GM21360 (cell line): ENCODE data around the gene PRKCQ.
"Not testable (repeated sequence)": the region's sequence is repeated elsewhere in the genome, so short reads cannot be mapped to it uniquely, and the experiment has no call there.

Source experiments
- ATAC-seq: cut with Tn5 transposase; IDR thresholded peaks from one replicate; pipeline ENCODE4 v1.9.1; 2021; ENCODE audit warnings: mild to moderate bottlenecking, moderate library complexity; ENCODE audit not compliant: unreplicated experiment

PRKCQ gene

DNA sequence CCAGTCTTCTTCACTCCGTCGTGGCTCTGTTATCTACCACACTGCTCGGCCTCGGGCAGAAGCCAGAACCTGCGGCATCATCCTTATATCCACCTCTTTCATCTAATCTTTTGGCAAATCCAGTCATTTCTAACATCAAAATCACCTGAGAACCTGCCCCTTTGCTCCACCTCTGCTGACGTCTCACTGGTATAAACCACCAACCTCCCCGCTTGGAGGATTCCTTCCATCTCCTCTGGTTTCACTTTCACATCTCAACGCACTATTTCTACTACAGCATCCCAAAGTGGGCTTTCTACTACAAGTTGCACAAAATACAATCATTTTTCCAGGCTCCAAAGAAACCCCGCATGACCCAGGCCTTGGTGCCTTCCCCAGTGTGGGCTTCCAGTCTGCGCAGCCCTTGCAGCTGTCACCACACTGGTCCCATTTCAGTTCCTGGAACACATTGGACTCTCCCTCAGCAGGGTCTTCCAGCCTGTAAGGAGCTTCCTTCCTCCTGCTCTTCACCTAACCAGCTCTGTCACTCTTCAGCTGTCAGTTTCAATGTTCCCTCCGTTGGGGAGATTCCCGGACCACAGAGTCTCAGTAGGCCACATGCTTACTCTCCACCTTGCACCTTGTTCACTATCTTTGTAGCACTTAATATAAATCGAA, 85.0 kb downstream of the PRKCQ start:
- no peak for ATAC-seq

DNA sequence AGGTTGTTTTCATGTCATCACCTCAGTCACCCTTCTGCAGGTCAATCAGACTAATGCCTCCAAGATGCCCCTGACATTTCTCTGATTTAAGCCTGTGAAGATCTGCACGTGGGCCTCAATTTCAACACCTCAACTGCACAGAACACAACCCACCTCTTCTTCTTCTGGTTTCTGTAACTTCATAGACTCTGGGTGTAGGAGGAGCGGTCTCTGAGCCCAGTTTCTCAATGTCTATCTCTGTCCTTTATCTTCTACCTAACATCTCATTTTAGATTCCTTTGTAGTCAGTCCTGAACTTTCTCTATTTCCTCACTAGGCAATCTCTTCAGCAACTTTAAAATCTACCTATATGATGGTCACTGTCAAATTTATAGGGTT, 85.6 kb downstream of the PRKCQ start:
- ATAC-seq, result no peak

DNA sequence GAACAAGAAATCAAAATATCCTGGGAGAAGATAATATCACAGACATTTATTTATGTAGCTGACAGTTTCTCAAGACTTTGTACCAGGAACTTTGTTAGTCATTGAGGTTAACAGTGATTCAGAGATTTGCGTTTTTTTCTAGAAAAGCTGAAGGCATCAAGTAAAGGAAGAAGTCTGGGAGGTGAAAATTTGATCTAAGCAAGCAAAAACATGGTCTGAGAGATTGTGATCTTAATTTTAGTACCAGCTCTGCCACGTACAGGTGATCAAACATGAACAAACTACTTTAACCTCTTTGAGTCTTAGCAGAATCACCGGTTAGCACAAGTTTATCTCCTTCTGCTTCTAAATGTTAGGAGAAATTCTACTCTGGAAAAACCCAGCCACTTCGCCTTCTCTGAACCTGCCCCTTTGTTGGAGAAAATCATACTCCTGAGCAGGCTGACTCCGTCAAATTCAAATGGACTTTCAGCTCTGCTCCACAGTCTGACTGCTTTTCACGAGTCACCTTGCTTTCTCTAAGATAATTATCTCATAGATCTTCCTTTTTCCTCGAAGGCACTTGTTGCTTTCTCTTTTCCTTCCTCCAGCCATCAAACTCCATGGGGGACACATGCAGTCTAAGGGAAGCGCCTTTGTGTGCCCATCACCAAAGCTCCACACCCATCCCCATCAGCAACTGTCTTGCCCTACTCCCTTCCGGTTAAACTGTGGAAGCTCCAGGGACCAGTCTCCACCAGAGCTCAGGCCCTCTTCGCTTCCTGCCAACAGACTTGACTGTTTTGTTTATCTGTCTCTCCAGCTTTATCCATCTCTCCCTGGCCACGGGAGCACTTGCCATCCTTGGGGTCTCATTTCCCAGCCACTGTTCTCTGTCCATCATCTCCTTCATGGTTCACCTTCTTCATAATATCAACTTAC, 86.3 kb downstream of the PRKCQ start:
- no peak for ATAC-seq

DNA sequence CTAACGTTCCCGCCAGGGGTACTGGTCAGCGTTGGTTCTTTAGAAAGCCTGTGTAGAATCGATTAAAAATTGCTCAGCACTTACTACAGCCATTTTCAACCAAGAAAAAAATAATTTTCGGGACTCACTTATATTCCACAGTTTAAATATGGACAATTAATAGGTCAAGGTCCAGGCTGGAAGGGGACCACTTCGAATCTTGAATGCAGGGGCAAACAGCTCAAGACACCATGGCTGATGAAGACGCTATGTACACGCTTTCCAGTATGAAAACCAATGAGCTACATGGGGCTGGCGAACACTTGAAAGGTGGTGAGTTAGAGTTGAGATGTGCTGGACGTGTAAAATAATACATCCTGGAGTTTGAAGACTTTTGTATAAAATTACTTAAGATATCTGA, 87.2 kb downstream of the PRKCQ start:
- ATAC-seq, result no peak

DNA sequence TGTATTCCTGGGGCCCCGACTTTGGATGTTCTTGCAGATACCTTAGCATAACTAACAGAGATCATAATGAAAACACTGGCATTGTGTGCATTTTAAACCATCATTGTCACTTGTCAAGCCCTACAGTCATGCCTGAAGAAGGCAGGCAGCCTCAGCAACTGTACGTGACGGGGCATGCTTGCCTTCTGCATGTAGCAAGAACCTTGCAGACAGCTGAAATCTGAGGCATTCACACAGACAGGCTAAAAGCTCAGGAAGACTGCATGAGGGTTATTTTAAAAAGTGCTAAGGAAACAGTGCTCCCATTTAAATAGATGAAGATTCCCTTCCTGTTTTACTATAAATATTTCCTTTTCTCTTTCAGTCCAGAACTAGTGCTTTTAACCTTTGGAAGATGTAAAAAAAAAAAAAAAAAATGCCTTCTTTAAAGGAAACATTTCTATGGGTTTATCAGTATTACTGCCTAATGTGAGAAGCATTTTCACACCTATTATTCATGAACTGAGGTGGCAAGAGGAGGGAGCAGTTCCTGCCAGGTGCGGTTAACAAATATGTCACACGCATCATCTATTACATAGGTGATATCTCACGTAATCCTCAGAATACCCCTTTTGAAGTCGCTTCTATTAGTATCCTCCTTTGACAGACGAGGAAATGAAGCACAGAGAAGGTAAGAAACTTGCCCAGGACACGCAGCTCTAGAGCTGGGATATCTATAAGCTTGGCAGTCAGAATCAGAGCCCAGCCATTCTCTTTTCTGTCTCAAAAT, 88.1 kb downstream of the PRKCQ start:
- no peak for ATAC-seq

DNA sequence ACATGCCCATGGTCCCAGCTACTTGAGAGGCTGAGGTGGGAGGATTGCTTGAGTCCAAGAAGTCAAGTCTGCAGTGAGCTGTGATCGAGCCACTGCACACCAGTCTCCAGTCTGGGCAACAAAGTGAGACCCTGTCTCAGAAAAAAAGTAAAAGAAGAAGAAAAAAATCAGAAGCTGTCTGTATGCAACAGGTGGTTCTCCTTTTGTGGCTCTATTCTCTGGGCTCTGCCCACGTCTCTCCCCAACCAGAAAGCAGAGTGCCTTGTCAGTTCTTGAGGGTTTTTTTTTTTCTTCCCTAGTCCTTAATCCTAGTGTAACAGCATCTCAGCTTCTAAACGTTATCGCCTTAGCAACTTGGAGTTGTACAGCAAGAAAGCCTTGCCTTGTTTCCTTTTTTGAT, 89.5 kb downstream of the PRKCQ start:
- ATAC-seq, result no peak

DNA sequence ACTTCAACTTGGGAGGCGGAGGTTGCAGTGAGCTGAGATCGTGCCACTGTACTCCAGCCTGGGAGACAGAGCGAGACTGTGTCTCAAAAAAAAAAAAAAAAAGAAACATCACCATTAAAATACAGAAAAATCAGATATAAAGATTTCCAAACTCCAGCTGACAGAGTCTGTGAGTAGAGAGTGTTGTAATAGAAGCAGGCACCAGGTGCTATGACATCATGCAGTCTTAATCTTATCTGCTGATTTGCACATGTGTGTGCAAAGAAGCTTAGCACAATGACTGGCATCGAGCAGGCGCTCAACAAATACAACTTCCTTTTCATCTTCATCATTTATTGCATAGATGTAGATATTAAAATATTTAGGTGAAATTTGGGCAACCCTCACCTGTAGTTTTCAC, 92.2 kb downstream of the PRKCQ start:
- ATAC-seq, result no peak

DNA sequence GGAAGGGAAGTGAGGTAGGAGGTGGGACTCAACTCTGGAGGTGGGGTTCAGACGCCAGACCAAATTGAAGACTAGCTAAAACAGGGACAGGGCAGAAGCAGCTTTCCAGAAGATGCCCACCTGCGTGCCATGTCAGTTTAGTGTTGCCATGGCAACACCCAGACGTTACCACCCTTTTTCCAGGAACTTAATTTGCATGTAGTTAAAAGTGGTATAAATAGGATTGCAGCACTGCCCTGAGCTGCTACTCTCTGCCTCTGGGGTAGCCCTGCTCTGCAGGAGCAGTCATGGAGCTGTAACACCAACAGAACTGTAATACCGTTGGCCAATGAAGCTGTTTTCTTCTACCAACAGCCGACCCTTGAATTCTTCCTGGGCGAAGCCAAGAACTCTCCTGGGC, 93.8 kb downstream of the PRKCQ start:
- ATAC-seq, result no peak

DNA sequence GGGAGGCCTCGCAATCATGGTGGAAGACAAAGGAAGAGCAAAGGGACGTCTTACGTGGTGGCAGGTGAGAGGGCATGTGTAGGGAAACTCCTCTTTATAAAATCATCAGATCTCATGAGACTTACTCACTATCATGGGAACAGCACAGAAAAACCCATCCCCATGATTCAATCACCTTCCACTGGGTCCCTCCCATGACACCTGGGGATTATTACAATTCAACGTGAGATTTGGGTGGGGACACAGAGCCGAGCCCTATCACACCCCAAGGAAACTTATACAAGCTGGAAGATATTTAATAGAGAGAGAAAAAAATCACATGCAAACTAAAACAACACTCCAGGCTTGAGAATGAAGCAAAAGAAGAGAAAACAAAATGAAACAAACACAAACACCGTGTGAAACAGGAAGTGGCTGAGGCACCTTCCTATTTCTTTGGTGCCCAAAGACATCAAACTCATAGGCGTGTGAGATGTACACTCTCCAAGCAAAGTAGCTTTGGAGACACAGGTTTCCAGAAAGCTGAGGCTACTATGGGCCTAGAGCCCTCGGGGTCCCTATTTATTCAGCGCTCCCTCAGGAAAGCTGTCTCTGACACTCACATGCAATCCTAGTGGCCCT, 97.2 kb downstream of the PRKCQ start:
- ATAC-seq, result no peak

DNA sequence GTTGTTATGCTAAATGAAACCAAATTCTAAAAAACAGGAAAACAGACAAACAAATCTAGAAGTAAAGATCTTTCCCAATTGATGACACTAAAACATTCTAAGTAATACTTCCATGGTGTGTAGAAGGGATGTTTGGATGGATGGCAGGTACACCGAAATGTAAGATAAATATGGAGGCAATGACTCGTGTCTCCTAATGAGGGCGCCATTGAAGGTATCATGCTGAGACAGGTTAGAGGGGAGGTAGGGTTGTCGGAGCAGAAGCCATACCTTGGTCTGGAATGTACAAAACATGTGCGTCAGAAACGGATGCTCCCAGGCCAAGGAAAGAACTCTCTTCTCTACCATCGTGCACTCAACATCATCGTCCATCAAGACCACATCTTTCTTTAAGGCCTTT, 101.4 kb downstream of the PRKCQ start:
- ATAC-seq, result no peak

DNA sequence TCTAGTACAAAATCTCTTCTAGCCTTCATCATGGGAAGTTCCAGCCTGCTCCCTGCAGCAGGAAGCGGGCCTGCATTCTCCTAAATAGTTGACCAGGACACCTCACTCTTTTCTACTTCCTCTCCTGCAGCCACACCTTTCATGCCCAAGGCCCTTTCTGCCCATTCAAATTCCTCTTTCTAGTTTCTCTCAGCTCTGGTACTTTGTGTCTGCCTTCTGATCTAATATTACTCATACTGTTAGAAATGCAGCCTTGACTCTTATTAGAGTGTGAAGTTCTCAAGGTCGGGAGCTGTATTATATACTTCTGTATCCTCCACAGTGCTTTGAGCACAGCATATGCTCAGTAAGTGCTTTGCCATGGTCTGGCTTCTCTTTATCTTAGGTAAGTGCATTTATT, 103.1 kb downstream of the PRKCQ start:
- ATAC-seq, result no peak

DNA sequence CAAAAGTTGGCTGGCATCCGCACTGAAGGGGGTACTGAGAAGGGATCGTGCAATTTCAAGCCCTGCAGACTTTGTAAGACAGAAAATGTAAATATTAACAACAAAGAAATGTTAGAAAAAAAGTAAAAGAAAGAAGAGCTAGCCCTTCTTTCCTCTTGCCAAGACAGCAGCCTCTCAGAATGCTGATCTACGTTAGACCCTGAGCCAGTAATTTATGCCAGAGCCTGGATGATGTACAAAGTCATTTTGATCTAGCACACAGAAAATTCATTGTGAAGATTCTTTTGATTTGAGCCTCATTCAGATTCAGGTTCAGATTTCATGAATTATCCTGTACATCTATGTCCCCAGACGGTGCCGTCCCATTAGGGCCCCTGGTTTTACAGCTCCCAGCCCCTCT, 105.2 kb downstream of the PRKCQ start:
- no peak for ATAC-seq

DNA sequence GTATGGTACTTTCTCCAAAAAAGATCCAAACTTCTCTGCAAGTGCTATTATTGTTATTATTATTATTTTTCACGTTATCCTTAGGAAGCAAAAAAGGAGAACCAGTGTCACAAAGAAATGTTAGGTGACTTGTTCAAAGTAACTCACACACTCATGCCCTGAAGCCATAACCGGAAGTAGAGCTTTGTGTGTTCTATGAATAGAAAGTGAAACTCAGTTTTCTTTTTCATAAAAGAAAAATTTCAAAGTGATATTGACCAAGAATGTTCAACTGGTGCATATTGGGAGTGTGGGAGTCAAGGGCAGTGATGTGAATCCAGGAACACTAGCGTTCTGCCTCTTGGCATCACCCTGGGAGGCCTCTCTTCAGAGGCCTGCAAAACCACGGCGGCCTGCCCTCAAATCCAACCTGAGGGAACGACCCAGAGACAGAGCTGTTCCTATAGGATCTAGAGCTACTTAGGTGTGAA, 106.1 kb downstream of the PRKCQ start:
- ATAC-seq, result peak; percentile 82

DNA sequence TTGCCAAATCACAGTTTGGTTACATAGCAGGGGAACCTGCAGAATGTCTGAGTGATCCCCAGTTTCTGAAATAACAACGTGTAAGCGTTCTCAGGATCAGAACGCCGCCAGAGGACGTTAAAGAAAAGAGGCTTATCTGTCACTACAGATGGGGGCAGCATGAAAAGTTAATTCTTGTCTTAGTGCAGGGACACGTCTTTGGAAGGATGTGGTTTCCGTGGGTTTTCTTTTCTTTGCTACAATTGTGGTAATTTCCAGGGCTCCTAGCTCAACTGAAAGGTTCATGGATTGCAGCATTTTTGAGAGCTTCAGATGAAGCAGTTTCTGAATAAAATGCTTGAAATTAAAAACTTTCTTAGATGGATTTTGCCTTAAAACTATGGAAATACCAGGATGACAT, 106.6 kb downstream of the PRKCQ start:
- no peak for ATAC-seq

DNA sequence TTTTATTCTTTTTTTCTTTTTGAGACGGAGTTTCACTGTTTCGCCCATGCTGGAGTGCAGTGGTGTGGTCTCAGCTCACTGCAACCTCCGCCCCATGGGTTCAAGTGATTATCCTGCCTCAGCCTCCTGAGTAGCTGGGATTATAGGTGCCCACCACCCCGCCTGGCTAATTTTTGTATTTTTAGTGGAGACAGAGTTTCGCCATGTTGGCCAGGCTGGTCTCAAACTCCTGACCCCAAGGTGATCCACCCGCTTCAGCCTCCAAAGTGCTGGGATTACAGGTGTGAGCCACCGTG, 107.4 kb downstream of the PRKCQ start:
- ATAC-seq, result not testable (repeated sequence)

DNA sequence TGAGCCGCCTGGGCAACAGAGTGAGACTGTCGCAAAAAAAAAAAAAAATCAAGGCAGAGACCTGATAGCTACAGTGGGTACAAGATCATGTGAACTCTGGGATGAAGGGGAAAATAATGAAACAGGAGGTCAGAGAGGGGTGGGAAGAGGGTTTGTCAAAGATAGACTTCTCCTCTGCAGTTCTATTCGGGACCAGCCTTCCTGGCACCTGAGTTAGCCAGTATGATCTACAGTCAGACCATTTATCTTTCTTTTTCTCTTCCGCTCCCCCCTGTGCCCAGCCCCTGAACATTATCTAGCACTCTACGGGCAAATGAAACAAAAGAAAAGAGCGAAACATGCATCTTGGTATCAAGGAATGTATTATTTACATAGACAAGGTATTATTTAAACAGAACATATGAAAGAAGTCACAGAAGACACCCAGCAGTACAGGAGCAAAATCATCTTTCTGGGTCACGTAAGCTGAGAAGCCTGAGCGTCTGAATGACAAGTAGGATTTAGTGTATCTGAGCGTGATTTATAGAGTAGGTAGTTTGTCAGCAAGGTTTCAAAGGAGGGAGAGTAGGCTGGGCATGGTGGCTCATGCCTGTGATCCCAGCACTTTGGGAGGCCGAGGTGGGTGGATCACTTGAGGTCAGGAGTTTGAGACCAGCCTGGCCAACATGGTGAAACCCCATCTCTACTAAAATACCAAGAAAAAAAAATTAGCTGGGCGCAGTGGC, 109.0 kb downstream of the PRKCQ start:
- ATAC-seq, result no peak

DNA sequence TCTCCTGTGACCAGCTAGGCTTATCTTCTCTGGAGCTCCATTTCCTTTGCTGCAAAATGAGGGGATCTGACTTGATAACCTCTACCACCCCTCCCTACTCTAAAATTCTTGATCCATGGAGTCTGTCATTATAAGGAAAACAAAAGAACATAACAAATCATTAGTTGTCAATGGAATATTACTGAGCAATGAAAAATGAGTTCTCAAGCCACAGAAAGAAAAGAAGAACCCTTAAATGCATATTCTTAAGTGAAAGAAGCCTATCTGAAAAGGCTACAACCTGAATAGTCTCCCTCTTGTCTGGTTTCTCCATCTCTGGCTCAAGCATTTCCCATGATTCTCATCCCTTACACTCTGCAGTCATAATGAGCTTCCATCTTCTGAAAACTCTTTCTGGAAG, 110.4 kb downstream of the PRKCQ start:
- no peak for ATAC-seq

DNA sequence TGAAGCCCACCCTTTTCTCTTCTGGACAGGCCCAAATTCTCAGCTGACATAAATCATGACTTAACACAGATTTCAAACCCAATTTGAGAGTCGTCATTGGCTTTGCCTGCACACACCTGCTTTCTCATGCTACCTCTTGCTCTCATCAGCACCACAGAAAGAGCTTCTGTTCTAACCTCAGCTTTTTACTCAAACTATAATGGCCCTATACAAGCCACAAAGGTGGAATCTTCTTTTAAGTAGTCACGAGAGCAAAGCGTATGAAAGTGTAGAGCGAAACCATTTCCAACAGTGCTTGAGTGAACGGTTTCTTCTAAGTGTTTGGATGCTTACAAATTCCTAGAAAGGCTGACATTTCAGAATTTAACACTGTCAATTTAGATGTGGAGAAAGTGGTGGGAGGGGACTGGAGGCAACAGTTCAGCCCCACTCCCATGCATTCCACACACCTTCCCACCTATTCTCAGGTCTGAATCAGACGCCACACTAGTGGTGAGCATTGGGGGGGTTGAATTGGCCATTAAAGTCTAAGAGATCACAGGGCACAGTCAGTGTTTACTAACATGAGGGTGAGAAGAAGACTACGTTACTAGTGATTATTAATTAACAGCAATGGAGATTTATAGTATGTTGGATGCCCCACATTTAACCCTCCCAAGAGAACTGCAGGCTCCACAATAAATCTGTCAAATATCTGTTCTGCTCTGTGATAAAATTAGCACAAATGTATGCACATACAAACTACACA, 114.0 kb downstream of the PRKCQ start:
- ATAC-seq, result no peak

DNA sequence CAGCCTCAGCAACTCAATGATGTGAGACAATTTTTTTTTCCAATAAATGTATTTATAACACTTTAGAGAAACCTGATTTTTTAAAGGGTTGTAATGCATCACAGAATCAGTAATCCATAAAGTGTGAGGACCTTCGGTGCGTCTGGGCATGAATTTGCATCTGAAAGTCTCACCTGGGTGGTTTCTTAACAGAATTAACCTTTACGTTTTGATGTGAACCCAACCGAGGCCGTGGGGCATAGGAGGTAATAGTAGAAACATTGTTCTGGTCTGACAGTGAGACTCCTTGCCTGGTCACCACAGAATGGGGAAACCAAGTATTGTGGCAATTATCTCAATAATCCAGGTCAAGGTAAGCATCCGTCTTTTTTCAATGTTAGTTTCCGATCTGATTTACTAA, 114.6 kb downstream of the PRKCQ start:
- ATAC-seq, result no peak

DNA sequence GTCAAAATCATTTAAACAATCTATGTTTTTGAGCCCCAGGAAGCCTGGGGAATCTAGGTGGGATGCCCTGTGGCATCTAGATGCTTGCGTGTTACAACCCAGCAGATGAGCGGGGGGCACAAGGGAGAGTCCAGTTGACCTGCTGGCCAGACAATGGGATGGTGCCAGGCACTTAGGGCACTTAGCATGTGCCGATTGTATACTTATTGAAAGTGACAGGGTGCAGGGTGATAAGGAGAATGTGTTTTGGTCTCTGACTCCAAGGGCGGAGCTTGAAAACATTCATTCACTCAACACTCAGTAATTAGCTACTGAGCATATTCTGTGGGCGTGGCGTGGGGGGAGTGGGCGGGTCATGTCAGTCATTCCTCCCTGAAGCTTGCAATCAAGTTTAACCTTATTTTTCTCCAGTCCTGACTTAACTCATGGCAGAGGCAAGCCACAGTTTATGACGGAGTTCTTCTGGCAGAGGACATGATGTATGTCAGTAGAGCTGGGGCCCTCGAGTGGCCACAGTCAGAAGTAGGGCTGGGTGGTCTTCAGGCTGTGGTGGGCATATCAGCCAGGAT, 115.1 kb downstream of the PRKCQ start:
- ATAC-seq, result no peak
